Aorta (tissue), 5 donors: Measurements from ENCODE around the gene ATG16L1. TPM values are rescaled to one million over a fixed set of nuclear protein-coding genes. Genes with fewer than 3 reads are reported as not detected.
A peak's percentile ranks its signal among the peaks of the same experiment; 100 is the strongest.

ENCODE experiments used
- ATAC-seq: fragments of 200-7000 bp; cut with Tn5 transposase; one replicate; pipeline ENCODE4 v1.9.1; 2022; ENCODE audit warnings: moderate library complexity; ENCODE audit not compliant: low FRiP score
- DNase-seq, 2 donors: peaks; one replicate each; pipeline ENCODE4 v3.0.0-alpha.2; 2020
- H3K27ac ChIP-seq, 2 donors: one replicate each; pipeline ENCODE4 v1.5.1; 2013; ENCODE audit warnings: low read length in 2 of 2, mild to moderate bottlenecking in 2 of 2, moderate library complexity in 2 of 2, control low read depth in 1 of 2, inconsistent platforms in 1 of 2, low read depth in 1 of 2
- H3K27me3 ChIP-seq, 2 donors: one replicate each; pipeline ENCODE4 v1.6.1; 2013; ENCODE audit warnings: control low read depth in 1 of 2, low read length in 1 of 2, mild to moderate bottlenecking in 1 of 2, moderate library complexity in 1 of 2; ENCODE audit not compliant: insufficient read depth in 2 of 2, control insufficient read depth in 1 of 2
- H3K36me3 ChIP-seq, 2 donors: one replicate each; pipeline ENCODE4 v1.6.1; 2013; ENCODE audit warnings: control low read depth in 1 of 2, low read length in 1 of 2, mild to moderate bottlenecking in 1 of 2; ENCODE audit not compliant: insufficient read depth in 2 of 2, control insufficient read depth in 1 of 2
- H3K4me1 ChIP-seq, 2 donors: one replicate each; pipeline ENCODE4 v1.6.1; 2013; ENCODE audit warnings: low read length in 2 of 2, control low read depth in 1 of 2, mild to moderate bottlenecking in 1 of 2, moderate library complexity in 1 of 2; ENCODE audit not compliant: insufficient read depth in 2 of 2, control insufficient read depth in 1 of 2
- H3K4me3 ChIP-seq, 2 donors: one replicate each; pipeline ENCODE4 v1.5.1; 2013; ENCODE audit warnings: low read length in 2 of 2, control low read depth in 1 of 2, mild to moderate bottlenecking in 1 of 2
- H3K9me3 ChIP-seq: one replicate; pipeline ENCODE4 v1.6.1; 2013; ENCODE audit warnings: mild to moderate bottlenecking, low read length; ENCODE audit not compliant: control insufficient read depth
- WGBS, 2 donors: extraction: QIAGEN DNeasy Blood & Tissue Kit; methylation state at CpG; one replicate each; pipeline ENCODE4 v1.1.7; 2013; 5-methylcytosine and 5-hydroxymethylcytosine counted together
- intact Hi-C, 2 donors: fragments of 100-400 bp; cut with DNase I; formaldehyde crosslinking; loops; one replicate each; pipeline versions ENCODE4 v1.14.2 to v1.15.0; 2022
- long read RNA-seq, 2 donors: library from polyadenylated mRNA; unstranded; transcript quantifications; one replicate each; pipeline ENCODE4 v2.0.0, GENCODE V29; 2020 to 2021
- polyA plus RNA-seq, 2 donors: library from polyadenylated mRNA; stranded (reverse); fragments of 200-250 nt; gene quantifications; one replicate each; pipeline ENCODE4 v1.2.3, GENCODE V29; 2013
- total RNA-seq, 2 donors: library from RNA; stranded (reverse); fragmentation: NEBNext Ultra II Directional; extraction: Animal tissue kit (Norgen Biotek cat#: 25700); gene quantifications; one replicate each; pipeline ENCODE4 v1.2.1, GENCODE V29; 2021
- donor health status: healthy with polysubstance abuse.
- donor health status: Bipolar disorder and iron deficiency.
- donor health status: DM: no; HTN: no; CAD: no.
- donor health status: DM: no; HTN: no; CAD: no.
- donor health status: DM: yes; HTN: yes; CAD: no.

ATG16L1 gene
- total RNA-seq (10 to 100 TPM; 20.5 to 30.1 TPM), polyA plus RNA-seq (10 to 100 TPM in 1 of 2 donors, 1 to 10 TPM in 1; 6.4 to 13.7 TPM)
- long read RNA-seq, donor 1, transcript ATG16L1-203 (18 exons, 3,405 nt): major isoform, 8 of 19 reads
- long read RNA-seq, donor 1, partial matches to known transcripts: 5 of 19 reads
- long read RNA-seq, donor 1, other reads (novel, unspliced or antisense): 4 of 19 reads
- long read RNA-seq, donor 2, partial matches to known transcripts: 2 of 8 reads
- long read RNA-seq, donor 2, other reads (novel, unspliced or antisense): 3 of 8 reads

DNA sequence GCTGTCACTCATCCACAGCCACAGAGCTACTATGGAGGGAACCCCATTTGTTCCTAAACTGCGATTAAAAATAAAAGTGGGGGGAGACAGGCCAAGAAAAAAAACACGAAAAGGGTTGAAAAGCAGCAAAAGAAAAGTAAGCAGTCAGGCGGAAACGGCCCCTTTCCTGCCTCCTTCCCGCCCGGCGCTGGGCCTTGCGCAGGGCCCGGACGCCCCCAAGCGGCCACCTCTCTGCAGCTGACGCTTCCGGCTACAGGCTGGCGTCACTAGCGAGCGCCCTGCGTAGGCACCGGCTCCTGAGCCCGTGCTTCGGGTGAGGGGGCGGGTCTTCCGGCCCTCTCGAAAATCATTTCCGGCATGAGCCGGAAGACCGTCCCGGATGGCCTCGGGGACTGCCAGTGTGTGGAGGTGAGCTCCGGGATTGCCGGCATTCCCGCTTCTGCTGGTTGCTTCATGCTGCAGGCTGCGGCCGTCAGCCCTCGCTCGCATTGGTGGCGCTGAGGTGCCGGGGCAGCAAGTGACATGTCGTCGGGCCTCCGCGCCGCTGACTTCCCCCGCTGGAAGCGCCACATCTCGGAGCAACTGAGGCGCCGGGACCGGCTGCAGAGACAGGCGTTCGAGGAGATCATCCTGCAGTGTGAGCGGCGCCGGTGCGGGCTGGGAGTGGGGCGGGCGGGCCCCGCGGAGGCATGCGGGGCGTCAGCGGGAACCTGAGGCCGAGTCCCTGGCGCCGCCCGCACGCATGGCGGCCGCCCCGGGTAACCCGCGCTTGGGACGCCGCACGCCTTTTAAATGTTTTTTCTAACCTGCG is at the start of gene ATG16L1:
Gene ATG16L1, plus strand, starts transcription at position 368 of the 811 bp plus-strand sequence. Its CDS starts 155 bp downstream, at position 523.
- ATAC-seq: peak; percentile 100
- intact Hi-C loops: loop anchor here (2.0 to 10.0 kb wide), 6 partner anchors 153 to 644 kb away; no protein-coding TSS in a partner anchor
- no peaks in the 10 kb centered on the region for H3K4me1 ChIP-seq

DNA sequence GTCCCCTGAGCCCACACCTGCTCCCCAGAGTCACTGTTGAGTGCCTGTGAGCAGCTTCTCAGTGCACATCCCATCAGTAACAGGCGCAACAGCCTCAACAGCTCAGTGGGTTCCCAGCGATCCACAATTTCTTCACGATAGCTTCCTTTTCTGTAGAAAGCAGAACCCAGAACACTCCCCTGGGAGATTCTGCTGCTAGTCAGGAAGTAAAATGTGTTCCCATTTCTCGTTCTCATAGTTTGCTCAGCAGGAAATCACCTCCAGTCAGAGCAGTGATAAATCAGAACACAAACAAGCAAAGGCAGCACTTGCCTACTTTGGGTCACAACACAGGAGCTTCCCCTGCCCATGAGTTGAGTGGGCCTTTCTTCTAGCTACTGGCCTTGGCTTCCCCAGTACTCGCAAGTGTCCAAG is 48.9 kb upstream of the ATG16L1 start:
- Histone ChIP-seq H3K9me3 (peaks cover 3% of the 10 kb centered on the region), H3K27ac (no peak overlapping the region), H3K4me3 (no peak overlapping the region), H3K27me3 (no peaks in the 10 kb centered on the region), H3K4me1 (no peaks in the 10 kb centered on the region), H3K36me3 (no peaks in the 10 kb centered on the region)
- no peak for ATAC-seq
- intact Hi-C loops: no loop called here
- 75 to 77% methylated on average over 5 of the region's 5 CpGs for WGBS, 2 donors
- no peak for DNase-seq

More for the DNA sequence above, at the start of gene ATG16L1:
- no peaks in the 10 kb centered on the region for H3K9me3 ChIP-seq
- DNase-seq: peak; percentile 98 to 99
- H3K36me3 ChIP-seq: no peaks in the 10 kb centered on the region
- H3K4me3 ChIP-seq: peak within 1 kb of the TSS; percentile 79 to 80
- WGBS, 2 donors: 0% methylated on average over 73 to 75 of the region's 75 CpGs
- H3K27ac ChIP-seq: peak within 1 kb of the TSS in 1 of 2 donors; percentile 96
- no peaks in the 10 kb centered on the region for H3K27me3 ChIP-seq

DNA sequence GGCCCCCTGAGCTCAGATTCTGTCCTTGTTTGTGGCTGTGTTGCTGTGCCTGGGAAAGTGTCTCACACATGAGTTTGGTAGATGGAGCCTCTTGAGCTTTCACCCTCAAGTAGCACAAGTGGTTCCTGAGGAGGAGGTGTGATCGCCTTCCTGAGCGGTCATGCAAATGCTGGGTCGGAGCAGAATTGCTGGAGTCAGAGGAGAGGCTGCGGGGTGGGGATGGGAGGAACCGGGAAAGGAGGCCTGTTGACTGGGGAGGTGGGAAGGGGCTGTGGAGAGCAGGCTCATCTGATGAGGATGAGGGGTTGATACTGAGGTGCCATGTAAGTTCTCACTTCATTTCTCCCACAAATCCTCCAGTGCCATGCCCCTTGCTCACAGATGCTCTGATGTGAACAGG is 48.4 kb upstream of the ATG16L1 start:
- no peak for DNase-seq
- peaks cover 3% of the 10 kb centered on the region for H3K9me3 ChIP-seq
- WGBS, 2 donors: 98% methylated on average over 5 of the region's 5 CpGs
- no peaks in the 10 kb centered on the region for H3K27me3 ChIP-seq
- no peak overlapping the region for H3K4me3 ChIP-seq
- H3K4me1 ChIP-seq: no peaks in the 10 kb centered on the region
- no peak overlapping the region for H3K27ac ChIP-seq
- H3K36me3 ChIP-seq: no peaks in the 10 kb centered on the region
- no peak for ATAC-seq
- intact Hi-C loops: no loop called here

DNA sequence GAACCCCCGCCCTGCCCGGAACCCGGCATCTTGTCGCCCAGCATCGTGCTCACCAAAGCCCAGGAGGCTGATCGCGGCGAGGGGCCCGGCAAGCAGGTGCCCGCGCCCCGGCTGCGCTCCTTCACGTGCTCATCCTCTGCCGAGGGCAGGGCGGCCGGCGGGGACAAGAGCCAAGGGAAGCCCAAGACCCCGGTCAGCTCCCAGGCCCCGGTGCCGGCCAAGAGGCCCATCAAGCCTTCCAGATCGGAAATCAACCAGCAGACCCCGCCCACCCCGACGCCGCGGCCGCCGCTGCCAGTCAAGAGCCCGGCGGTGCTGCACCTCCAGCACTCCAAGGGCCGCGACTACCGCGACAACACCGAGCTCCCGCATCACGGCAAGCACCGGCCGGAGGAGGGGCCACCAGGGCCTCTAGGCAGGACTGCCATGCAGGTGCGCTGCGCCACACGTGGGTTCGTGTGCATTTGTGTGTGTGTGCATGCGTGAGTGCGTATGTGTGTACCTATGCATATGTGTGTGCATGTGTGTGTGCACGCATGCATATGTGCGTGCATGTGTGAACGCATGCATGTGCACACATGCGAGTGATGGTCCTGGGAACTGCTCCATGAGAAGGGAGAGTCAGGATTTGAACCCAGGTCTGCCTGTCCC is 47.1 kb upstream of the ATG16L1 start:
- H3K4me1 ChIP-seq: no peaks in the 10 kb centered on the region
- H3K27ac ChIP-seq: no peak overlapping the region
- WGBS, 2 donors: 82 to 89% methylated on average over 50 of the region's 50 CpGs
- ATAC-seq (no peak), DNase-seq (no peak)
- H3K4me3 ChIP-seq: no peak overlapping the region
- intact Hi-C loops: no loop called here
- no peaks in the 10 kb centered on the region for H3K27me3 ChIP-seq
- H3K9me3 ChIP-seq: peaks cover 3% of the 10 kb centered on the region
- no peaks in the 10 kb centered on the region for H3K36me3 ChIP-seq

DNA sequence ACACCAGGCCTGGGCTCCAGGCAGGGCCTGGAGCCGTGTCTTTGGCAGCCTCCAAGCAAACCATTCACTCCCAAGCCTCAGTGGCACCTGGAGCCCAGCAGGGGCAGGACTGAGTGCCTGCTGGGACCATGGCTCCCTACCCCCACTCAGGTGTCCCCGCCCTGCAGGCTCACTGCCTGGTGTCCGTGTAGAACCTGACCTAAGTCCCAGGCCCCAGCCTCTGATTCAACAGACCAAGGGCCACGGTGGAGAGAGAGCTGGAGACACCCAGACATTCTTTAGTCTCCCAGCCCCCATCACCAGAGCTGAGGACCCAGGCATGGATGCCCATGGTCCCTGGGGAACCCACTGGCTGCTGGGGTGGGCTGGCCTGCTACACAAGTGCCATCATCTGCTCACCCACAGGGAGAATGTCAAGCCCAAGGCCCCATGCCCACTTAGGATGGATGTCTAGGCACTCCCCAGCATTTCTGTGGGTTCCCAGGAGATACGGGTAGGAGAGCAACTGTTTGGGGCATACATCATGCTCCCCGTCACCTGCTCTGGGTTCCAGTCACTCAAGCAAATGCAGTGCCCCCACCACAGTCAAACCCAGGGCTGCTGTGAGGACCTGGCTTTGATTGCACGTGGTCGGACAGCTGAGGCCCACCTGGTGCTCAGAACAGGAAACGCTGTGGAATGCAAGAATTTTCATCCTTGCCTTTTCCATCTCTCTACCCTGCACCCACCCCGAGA is 42.9 kb upstream of the ATG16L1 start:
- no peaks in the 10 kb centered on the region for H3K9me3 ChIP-seq
- DNase-seq: no peak
- no peak overlapping the region for H3K4me3 ChIP-seq
- no peaks in the 10 kb centered on the region for H3K4me1 ChIP-seq
- intact Hi-C loops: no loop called here
- no peak overlapping the region for H3K27ac ChIP-seq
- 81 to 83% methylated on average over 9 to 10 of the region's 10 CpGs for WGBS, 2 donors
- no peaks in the 10 kb centered on the region for H3K36me3 ChIP-seq
- H3K27me3 ChIP-seq: no peaks in the 10 kb centered on the region
- no peak for ATAC-seq

DNA sequence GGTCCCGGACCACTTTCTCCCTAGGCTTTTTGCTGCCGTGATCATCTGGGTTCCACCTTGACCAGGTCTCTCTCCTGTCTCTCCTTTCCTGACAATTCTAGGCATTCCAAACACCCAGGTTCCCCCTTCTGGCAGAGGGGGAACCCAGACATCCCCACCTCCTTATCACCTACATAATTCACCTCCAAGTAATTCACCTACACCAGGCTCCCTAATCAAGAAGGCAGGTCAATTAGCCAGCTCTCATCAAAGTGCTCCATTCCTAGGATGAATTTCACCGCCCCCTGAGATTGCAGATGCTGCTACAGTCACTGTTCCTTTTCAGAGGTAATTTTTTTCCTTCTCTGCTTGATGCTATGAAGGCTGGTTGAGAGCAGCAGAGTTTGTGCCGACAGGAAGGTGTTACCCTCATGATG is 42.3 kb upstream of the ATG16L1 start:
- no peak overlapping the region for H3K27ac ChIP-seq
- no peaks in the 10 kb centered on the region for H3K36me3 ChIP-seq
- H3K4me3 ChIP-seq: no peak overlapping the region
- no peak for DNase-seq
- intact Hi-C loops: no loop called here
- H3K27me3 ChIP-seq: no peaks in the 10 kb centered on the region
- H3K9me3 ChIP-seq: no peaks in the 10 kb centered on the region
- no peak for ATAC-seq
- WGBS, 2 donors: 68 to 72% methylated on average over 4 of the region's 4 CpGs
- no peaks in the 10 kb centered on the region for H3K4me1 ChIP-seq

DNA sequence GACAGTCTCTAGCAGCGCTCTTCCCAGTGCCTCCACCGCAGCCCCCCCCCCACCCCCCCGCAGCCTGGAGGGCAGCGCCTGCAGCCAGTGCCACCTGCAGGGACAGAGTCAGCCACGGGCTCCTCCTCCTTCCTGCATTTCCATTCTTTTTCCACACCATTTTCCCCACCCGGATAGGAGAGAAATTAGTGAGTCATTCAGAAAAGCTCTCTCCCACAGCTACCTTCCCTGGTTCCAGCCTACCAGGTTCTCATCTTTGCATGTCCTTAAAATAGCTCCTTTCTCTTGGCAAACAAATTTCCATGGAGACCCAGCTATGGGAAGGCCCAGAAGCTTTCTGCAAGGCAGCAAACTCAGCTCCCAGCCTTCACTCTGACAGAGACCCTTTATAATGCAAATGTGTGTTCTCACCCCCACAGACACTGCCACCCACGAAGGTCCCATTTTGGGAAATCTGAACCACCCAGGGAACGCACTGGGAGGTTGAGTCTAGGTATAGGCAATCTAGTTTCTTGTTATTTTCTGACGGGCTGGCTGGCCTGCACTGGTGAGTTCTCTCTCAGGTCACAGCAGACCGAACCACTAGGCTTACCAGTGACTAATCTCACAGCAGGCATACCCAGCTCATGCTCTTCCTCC is 41.8 kb upstream of the ATG16L1 start:
- ATAC-seq: no peak
- no peaks in the 10 kb centered on the region for H3K36me3 ChIP-seq
- H3K4me1 ChIP-seq: no peaks in the 10 kb centered on the region
- H3K27ac ChIP-seq: peak overlapping the region in 1 of 2 donors; percentile 14
- DNase-seq: no peak
- intact Hi-C loops: no loop called here
- no peak overlapping the region for H3K4me3 ChIP-seq
- WGBS, 2 donors: 37 to 38% methylated on average over 10 of the region's 10 CpGs
- H3K27me3 ChIP-seq: no peaks in the 10 kb centered on the region
- no peaks in the 10 kb centered on the region for H3K9me3 ChIP-seq

DNA sequence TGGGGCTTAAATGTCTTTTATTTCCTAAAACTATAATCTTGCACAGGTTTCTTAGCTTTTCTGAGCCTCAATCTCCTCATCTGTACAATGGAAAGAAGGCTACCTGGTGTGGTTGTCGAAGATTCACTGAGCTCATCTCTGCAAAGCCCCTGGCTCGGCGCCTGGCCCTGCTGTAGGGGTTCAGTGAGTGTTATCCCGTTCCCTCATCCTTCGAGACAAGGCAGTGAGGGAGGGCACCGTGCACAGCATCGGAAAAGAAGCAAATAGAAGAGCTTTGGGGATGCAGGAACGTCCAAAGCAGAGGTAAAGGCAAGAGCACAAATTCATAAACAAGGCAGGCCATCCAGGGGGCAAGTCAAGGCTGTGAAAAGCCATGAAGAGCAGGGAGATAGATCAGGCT is 41.2 kb upstream of the ATG16L1 start:
- WGBS, 2 donors: 97% methylated on average over 8 of the region's 8 CpGs
- Histone ChIP-seq H3K27me3 (no peaks in the 10 kb centered on the region), H3K4me3 (no peak overlapping the region)

More for the DNA sequence above, 41.2 kb upstream of the ATG16L1 start:
- DNase-seq (no peak), ATAC-seq (no peak)
- no peaks in the 10 kb centered on the region for H3K36me3 ChIP-seq
- intact Hi-C loops: no loop called here
- no peaks in the 10 kb centered on the region for H3K4me1 ChIP-seq
- H3K27ac ChIP-seq: peak overlapping the region in 1 of 2 donors; percentile 59
- H3K9me3 ChIP-seq: no peaks in the 10 kb centered on the region
